SU-DHL-6 (cell line): ENCODE results near the gene OR7G2.

ENCODE experiments used
- H2AFZ ChIP-seq: fragments of 200-600 bp; sonication (generic); 2 replicates; pipeline ENCODE4 v1.6.1; 2014; ENCODE audit warnings: low read depth, mild to moderate bottlenecking, moderate library complexity, mixed read lengths, antibody characterized with exemption, low read length; ENCODE audit not compliant: severe bottlenecking
- H3F3A ChIP-seq: fragments of 200-600 bp; shearing (Covaris generic); 2 replicates; pipeline ENCODE4 v1.6.0; 2016; ENCODE audit warnings: antibody characterized with exemption, mild to moderate bottlenecking; ENCODE audit not compliant: insufficient read depth
- H3K27ac ChIP-seq: fragments of 200-600 bp; sonication (generic); 2 replicates; pipeline ENCODE4 v1.5.1; 2016; ENCODE audit warnings: low read depth, mild to moderate bottlenecking, low read length, moderate library complexity, mixed read lengths
- H3K27me3 ChIP-seq: fragments of 200-600 bp; sonication (generic), shearing (Covaris generic); 2 replicates; pipeline ENCODE4 v1.6.0; 2014; ENCODE audit warnings: mild to moderate bottlenecking, low read length
- H3K36me3 ChIP-seq: fragments of 200-600 bp; sonication (generic); 2 replicates; pipeline ENCODE4 v1.6.1; 2014; ENCODE audit warnings: mild to moderate bottlenecking, low read length, mixed read lengths
- H3K4me2 ChIP-seq: fragments of 300-600, 200-600 bp; shearing (Covaris generic), sonication (generic); 2 replicates; pipeline ENCODE4 v1.6.0; 2014; ENCODE audit warnings: low read length, low read depth, mild to moderate bottlenecking; ENCODE audit not compliant: poor library complexity, severe bottlenecking
- H3K4me3 ChIP-seq: fragments of 200-600 bp; sonication (generic); 2 replicates; pipeline ENCODE4 v1.5.1; 2014; ENCODE audit warnings: antibody characterized with exemption, low read length, mild to moderate bottlenecking, mixed read lengths; ENCODE audit not compliant: insufficient read depth, poor library complexity, severe bottlenecking
- H3K79me2 ChIP-seq: fragments of 200-600 bp; sonication (generic); 2 replicates; pipeline ENCODE4 v1.6.1; 2014; ENCODE audit warnings: mild to moderate bottlenecking, low read length, moderate library complexity; ENCODE audit not compliant: insufficient read depth
- H3K9ac ChIP-seq: fragments of 200-600 bp; sonication (generic); 2 replicates; pipeline ENCODE4 v1.7.0; 2014; ENCODE audit warnings: mild to moderate bottlenecking, low read length
- H3K9me2 ChIP-seq: fragments of 200-600 bp; sonication (generic); replicated peaks from 2 replicates; pipeline ENCODE4 v1.6.1; 2014; ENCODE audit warnings: low read length; ENCODE audit not compliant: insufficient read depth
- H3K9me3 ChIP-seq: fragments of 200-600 bp; sonication (generic); 2 replicates; pipeline ENCODE4 v1.6.1; 2014; ENCODE audit warnings: low read length, mixed read lengths; ENCODE audit not compliant: insufficient read depth
- H4K20me1 ChIP-seq: fragments of 200-600 bp; sonication (generic); 2 replicates; pipeline ENCODE4 v1.6.1; 2014; ENCODE audit warnings: low read depth, mild to moderate bottlenecking, antibody characterized with exemption, low read length, moderate library complexity, mixed read lengths
- CTCF ChIP-seq: fragments of 200-600 bp; sonication (generic); IDR thresholded peaks from one replicate; pipeline ENCODE4 v1.5.1; 2017; ENCODE audit warnings: antibody characterized with exemption, mild to moderate bottlenecking, low read length, moderate library complexity; ENCODE audit not compliant: insufficient read depth, poor library complexity, severe bottlenecking
- EZH2phosphoT487 ChIP-seq: fragments of 200-600 bp; sonication (generic), shearing (Covaris generic); conservative IDR thresholded peaks from 2 replicates; pipeline ENCODE4 v1.6.1; 2018; ENCODE audit warnings: mild to moderate bottlenecking, antibody characterized with exemption, low read length, moderate library complexity, mixed read lengths

The OR7G2 gene

GRCh38 chr19:9052894-9053293, 54.4 kb downstream of the OR7G2 start:
- Histone ChIP-seq H3K79me2 (no peaks in the 10 kb centered on the region), H3K27ac (no peak overlapping the region), H3K9me3 (no peaks in the 10 kb centered on the region), H3K36me3 (no peaks in the 10 kb centered on the region), H3K9ac (no peak overlapping the region), H3K4me3 (no peak overlapping the region), H3K9me2 (no peaks in the 10 kb centered on the region), H4K20me1 (no peaks in the 10 kb centered on the region), H3K4me2 (no peak overlapping the region), H3K27me3 (no peaks in the 10 kb centered on the region), H2AFZ (no peak overlapping the region), H3F3A (no peaks in the 10 kb centered on the region)
- TF ChIP-seq CTCF (no peak), EZH2phosphoT487 (no peak)
